GM18858 (cell line): ENCODE measurements around the gene MAN1A1.
"Not testable (repeated sequence)": the region's sequence is repeated elsewhere in the genome, so short reads cannot be mapped to it uniquely, and the experiment has no call there.

ENCODE experiments used
- ATAC-seq: cut with Tn5 transposase; IDR thresholded peaks from one replicate; pipeline ENCODE4 v1.9.1; 2021; ENCODE audit not compliant: unreplicated experiment

Gene MAN1A1

GRCh38 chr6:119307056-119307455 is 42.5 kb downstream of the MAN1A1 start:
- ATAC-seq = no peak

GRCh38 chr6:119306396-119306968 is 43.1 kb downstream of the MAN1A1 start:
- no peak for ATAC-seq

- no peak for ATAC-seq
These were observed 46.2 kb downstream of the MAN1A1 start for GRCh38 chr6:119303164-119303887.

- ATAC-seq = no peak
These were observed 48.1 kb downstream of the MAN1A1 start for GRCh38 chr6:119301429-119301828.

- ATAC-seq = no peak
These were observed 49.9 kb downstream of the MAN1A1 start for GRCh38 chr6:119299694-119300093.

- ATAC-seq = no peak
These were observed 52.5 kb downstream of the MAN1A1 start for GRCh38 chr6:119297049-119297448.

GRCh38 chr6:119296036-119297035 is 53.2 kb downstream of the MAN1A1 start:
- ATAC-seq = no peak

GRCh38 chr6:119294984-119295383 is 54.6 kb downstream of the MAN1A1 start:
- peak; percentile 83 for ATAC-seq

GRCh38 chr6:119291060-119291459 is 58.5 kb downstream of the MAN1A1 start:
- not testable (repeated sequence) for ATAC-seq

GRCh38 chr6:119290306-119290705 is 59.3 kb downstream of the MAN1A1 start:
- ATAC-seq = no peak

GRCh38 chr6:119289651-119290050 is 59.9 kb downstream of the MAN1A1 start:
- no peak for ATAC-seq

- ATAC-seq = no peak
These were observed 63.5 kb downstream of the MAN1A1 start for GRCh38 chr6:119285908-119286625.

- no peak for ATAC-seq
These were observed 64.6 kb downstream of the MAN1A1 start for GRCh38 chr6:119284861-119285521.

GRCh38 chr6:119283979-119284545 is 65.5 kb downstream of the MAN1A1 start:
- no peak for ATAC-seq

GRCh38 chr6:119283214-119283613 is 66.3 kb downstream of the MAN1A1 start:
- no peak for ATAC-seq

GRCh38 chr6:119280668-119281067 is 68.9 kb downstream of the MAN1A1 start:
- no peak for ATAC-seq

GRCh38 chr6:119280080-119280479 is 69.5 kb downstream of the MAN1A1 start:
- no peak for ATAC-seq

GRCh38 chr6:119278625-119279024 is 70.9 kb downstream of the MAN1A1 start:
- ATAC-seq = no peak

GRCh38 chr6:119277052-119277451 is 72.5 kb downstream of the MAN1A1 start:
- no peak for ATAC-seq

- ATAC-seq = no peak
These were observed 73.3 kb downstream of the MAN1A1 start for GRCh38 chr6:119276211-119276610.
